Ishikawa (cell line): Measurements from ENCODE around the gene RRAD.

ENCODE experiments used
- CREB1 ChIP-seq: IDR thresholded peaks from 2 replicates; pipeline ENCODE4 v1.6.1; 2012; ENCODE audit warnings: low read depth
- EP300 ChIP-seq: IDR thresholded peaks from 2 replicates; pipeline ENCODE4 v1.6.1; 2012; ENCODE audit warnings: borderline replicate concordance
- MAX ChIP-seq: IDR thresholded peaks from 2 replicates; pipeline ENCODE4 v1.6.1; 2012
- RAD21 ChIP-seq: IDR thresholded peaks from 2 replicates; pipeline ENCODE4 v1.6.1; 2012; ENCODE audit warnings: low read depth

GRCh38 chr16:66953462-66954096 lies 28.2 kb upstream of the RRAD start:
- TF ChIP-seq MAX (no peak), EP300 (no peak), RAD21 (no peak), CREB1 (no peak)
